ENCODE results near the gene ZC3H18.

GRCh38 chr16:88548131-88548874, 21.9 kb upstream of the ZC3H18 start:
- no peak for TF ChIP-seq CTCF (IDR thresholded peaks at IDR 0.05; ENCODE audit: poor library complexity)
- TF ChIP-seq EZH2phosphoT487 (IDR thresholded peaks at IDR 0.05; ENCODE audit: low read depth, severe bottlenecking, unreplicated experiment): no peak
